ENCODE results near the gene CIDEC.

GRCh38 chr3:9879830-9880549 lies at the start of gene CIDEC:
- TF ChIP-seq CTCF (IDR thresholded peaks at IDR 0.05 in 2 of 3, conservative IDR thresholded peaks at IDR 0.05 in 1 of 3; ENCODE audit: insufficient read depth in 2 of 3, low read depth in 1 of 3, low read length in 3 of 3) (no peak), CREB1 (IDR thresholded peaks at IDR 0.05) (no peak), CREB1 (CRISPR knock-in tag; IDR thresholded peaks at IDR 0.05) (no peak), FOXA3 (CRISPR knock-in tag; conservative IDR thresholded peaks at IDR 0.05 in 1 of 2, IDR thresholded peaks at IDR 0.05 in 1 of 2) (no peak), ADNP (tag; IDR thresholded peaks at IDR 0.05) (no peak), NR2C2 (CRISPR knock-in tag; IDR thresholded peaks at IDR 0.05) (no peak), NR2C2 (tag; IDR thresholded peaks at IDR 0.05) (no peak)
